GM23248 (cell line): ENCODE measurements around the gene RPH3AL.

Experiments
- EZH2 ChIP-seq: fragments of 200-600 bp; sonication (generic); IDR thresholded peaks from 2 replicates; pipeline ENCODE4 v1.6.1; 2018; ENCODE audit warnings: antibody characterized with exemption, mild to moderate bottlenecking; ENCODE audit not compliant: insufficient read depth, poor library complexity, severe bottlenecking
- EZH2phosphoT487 ChIP-seq: fragments of 200-600 bp; sonication (generic); IDR thresholded peaks from 2 replicates; pipeline ENCODE4 v1.6.1; 2018; ENCODE audit warnings: antibody characterized with exemption, moderate library complexity, mild to moderate bottlenecking, low read depth; ENCODE audit not compliant: insufficient read depth

GRCh38 chr17:310111-311010 is 42.2 kb downstream of the RPH3AL start:
- TF ChIP-seq EZH2phosphoT487, result no peak
- no peak for TF ChIP-seq EZH2
